ENCODE measurements around the gene ACSL3. TPM values are rescaled to one million over a fixed set of nuclear protein-coding genes. Genes with fewer than 3 reads are reported as not detected.
A peak's percentile ranks its signal among the peaks of the same experiment; 100 is the strongest.

Gene ACSL3
- total RNA-seq, 1 donor from 2014 or later, result 144 TPM

DNA sequence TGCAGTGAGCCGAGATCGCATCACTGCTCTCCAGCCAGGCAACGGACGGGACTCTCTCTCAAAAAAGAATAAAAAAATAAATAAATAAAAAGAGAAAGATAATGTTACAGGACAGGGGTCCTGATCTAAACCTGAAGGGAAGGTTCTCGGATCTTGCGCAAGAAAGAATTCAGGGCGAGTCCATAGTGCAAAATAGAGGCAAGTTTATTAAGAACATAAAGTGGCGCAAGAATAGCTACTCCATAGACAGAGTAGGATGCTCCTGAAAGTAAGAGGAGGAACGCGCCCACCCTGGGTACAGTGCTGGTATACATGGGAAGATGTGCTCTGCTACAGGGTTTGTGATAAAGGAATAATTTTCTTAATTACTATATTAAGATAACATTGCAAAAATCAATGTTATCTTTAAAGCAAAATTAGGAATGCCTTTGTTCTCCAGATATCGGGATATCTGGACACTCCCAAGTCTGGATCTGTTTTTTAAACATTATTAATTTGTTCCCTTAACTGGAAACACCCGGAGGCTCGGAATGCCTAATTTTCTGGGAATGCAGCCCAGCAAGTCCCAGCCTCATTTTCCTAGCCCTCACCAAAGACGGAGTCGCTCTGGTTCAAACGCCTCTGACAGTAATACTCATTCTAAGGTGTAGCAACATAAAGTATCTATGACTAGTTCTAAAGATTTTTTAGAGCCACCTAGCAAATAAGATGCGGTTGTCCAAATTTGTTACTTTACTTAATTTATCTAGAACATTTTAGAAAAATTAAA is 38.8 kb downstream of the ACSL3 start:
- H3K4me1 ChIP-seq (ENCODE audit: insufficient read depth, low read length), result peaks cover 16% of the 10 kb centered on the region
- Mint-ChIP-seq H3K27ac (ENCODE audit: unreplicated experiment) (no peak overlapping the region), H3K4me3 (ENCODE audit: unreplicated experiment) (no peak overlapping the region), H3K9me3 (ENCODE audit: unreplicated experiment) (no peaks in the 10 kb centered on the region), H3K36me3 (ENCODE audit: low read depth, unreplicated experiment) (peaks cover 3% of the 10 kb centered on the region), H3K4me1 (ENCODE audit: low read depth, unreplicated experiment) (peaks cover 26% of the 10 kb centered on the region), H3K27me3 (ENCODE audit: low read depth, unreplicated experiment) (no peaks in the 10 kb centered on the region)
- peaks cover 46% of the 10 kb centered on the region for H4K20me1 ChIP-seq (ENCODE audit: insufficient read depth, low read length)
- TF ChIP-seq EZH2 (IDR thresholded peaks at IDR 0.05; ENCODE audit: insufficient read depth, low read length) (no peak), CTCF (IDR thresholded peaks at IDR 0.05; ENCODE audit: insufficient read depth, low read depth, low read length) (no peak)
- FAIRE-seq (no peak), DNase-seq (ENCODE audit: low read depth) (no peak)
- no peak overlapping the region for H3K4me2 ChIP-seq (ENCODE audit: low read length)
- H3K27me3 ChIP-seq (ENCODE audit: insufficient read depth, low read length), result no peaks in the 10 kb centered on the region
- no peaks in the 10 kb centered on the region for H3K9me3 ChIP-seq (ENCODE audit: insufficient read depth, low read depth, low read length)
- H3K9ac ChIP-seq (ENCODE audit: low read length), result no peak overlapping the region
- H2AFZ ChIP-seq (ENCODE audit: low read depth, low read length), result no peak overlapping the region
- H3K27ac ChIP-seq (ENCODE audit: low read depth, low read length), result no peak overlapping the region
- H3K36me3 ChIP-seq (ENCODE audit: insufficient read depth, low read length), result peaks cover 4% of the 10 kb centered on the region
- H3K79me2 ChIP-seq (ENCODE audit: insufficient read depth, low read length), result peaks cover 56% of the 10 kb centered on the region
- no peak overlapping the region for H3K4me3 ChIP-seq (ENCODE audit: insufficient read depth, low read depth, low read length)

GRCh38 chr2:222900354-222900753 is 39.5 kb downstream of the ACSL3 start:
- H3K27ac Mint-ChIP-seq (ENCODE audit: unreplicated experiment), result no peak overlapping the region
- H3K36me3 Mint-ChIP-seq (ENCODE audit: low read depth, unreplicated experiment), result no peaks in the 10 kb centered on the region
- no peaks in the 10 kb centered on the region for H3K27me3 ChIP-seq (ENCODE audit: insufficient read depth, low read length)
- H3K4me1 ChIP-seq (ENCODE audit: insufficient read depth, low read length), result peaks cover 23% of the 10 kb centered on the region
- H3K4me3 ChIP-seq (ENCODE audit: insufficient read depth, low read depth, low read length), result no peak overlapping the region
- H2AFZ ChIP-seq (ENCODE audit: low read depth, low read length), result no peak overlapping the region
- H3K79me2 ChIP-seq (ENCODE audit: insufficient read depth, low read length), result peaks cover 56% of the 10 kb centered on the region
- no peak for TF ChIP-seq CTCF (IDR thresholded peaks at IDR 0.05; ENCODE audit: insufficient read depth, low read depth, low read length)
- no peak for TF ChIP-seq EZH2 (IDR thresholded peaks at IDR 0.05; ENCODE audit: insufficient read depth, low read length)
- peaks cover 24% of the 10 kb centered on the region for H3K4me1 Mint-ChIP-seq (ENCODE audit: low read depth, unreplicated experiment)
- H3K27ac ChIP-seq (ENCODE audit: low read depth, low read length), result no peak overlapping the region
- peak overlapping the region; percentile 7 for H3K4me2 ChIP-seq (ENCODE audit: low read length)
- H4K20me1 ChIP-seq (ENCODE audit: insufficient read depth, low read length), result peaks cover 47% of the 10 kb centered on the region
- no peak overlapping the region for H3K4me3 Mint-ChIP-seq (ENCODE audit: unreplicated experiment)
- peak; percentile 73 for DNase-seq (ENCODE audit: low read depth)
- H3K9me3 ChIP-seq (ENCODE audit: insufficient read depth, low read depth, low read length), result no peaks in the 10 kb centered on the region
- H3K27me3 Mint-ChIP-seq (ENCODE audit: low read depth, unreplicated experiment), result no peaks in the 10 kb centered on the region
- no peaks in the 10 kb centered on the region for H3K9me3 Mint-ChIP-seq (ENCODE audit: unreplicated experiment)
- FAIRE-seq, result peak; percentile 56
- H3K9ac ChIP-seq (ENCODE audit: low read length), result no peak overlapping the region
- peaks cover 4% of the 10 kb centered on the region for H3K36me3 ChIP-seq (ENCODE audit: insufficient read depth, low read length)

GRCh38 chr2:222902660-222903059 is 41.8 kb downstream of the ACSL3 start:
- Mint-ChIP-seq H3K4me3 (ENCODE audit: unreplicated experiment) (no peak overlapping the region), H3K27me3 (ENCODE audit: low read depth, unreplicated experiment) (no peaks in the 10 kb centered on the region), H3K36me3 (ENCODE audit: low read depth, unreplicated experiment) (peaks cover 5% of the 10 kb centered on the region), H3K9me3 (ENCODE audit: unreplicated experiment) (peaks cover under 1% of the 10 kb centered on the region), H3K27ac (ENCODE audit: unreplicated experiment) (no peak overlapping the region), H3K4me1 (ENCODE audit: low read depth, unreplicated experiment) (peaks cover 41% of the 10 kb centered on the region)
- FAIRE-seq, result no peak
- Histone ChIP-seq H3K9ac (ENCODE audit: low read length) (no peak overlapping the region), H3K27me3 (ENCODE audit: insufficient read depth, low read length) (no peaks in the 10 kb centered on the region), H3K4me2 (ENCODE audit: low read length) (no peak overlapping the region), H2AFZ (ENCODE audit: low read depth, low read length) (no peak overlapping the region), H3K4me1 (ENCODE audit: insufficient read depth, low read length) (peaks cover 23% of the 10 kb centered on the region), H3K27ac (ENCODE audit: low read depth, low read length) (no peak overlapping the region), H3K9me3 (ENCODE audit: insufficient read depth, low read depth, low read length) (no peaks in the 10 kb centered on the region), H3K4me3 (ENCODE audit: insufficient read depth, low read depth, low read length) (no peak overlapping the region), H3K79me2 (ENCODE audit: insufficient read depth, low read length) (peaks cover 79% of the 10 kb centered on the region), H4K20me1 (ENCODE audit: insufficient read depth, low read length) (peaks cover 70% of the 10 kb centered on the region), H3K36me3 (ENCODE audit: insufficient read depth, low read length) (peaks cover 4% of the 10 kb centered on the region)
- TF ChIP-seq CTCF (IDR thresholded peaks at IDR 0.05; ENCODE audit: insufficient read depth, low read depth, low read length), result no peak
- TF ChIP-seq EZH2 (IDR thresholded peaks at IDR 0.05; ENCODE audit: insufficient read depth, low read length), result no peak
- DNase-seq (ENCODE audit: low read depth), result no peak

All from astrocyte (in vitro differentiated cells and primary cell).